ENCODE measurements around the gene MCHR2. TPM values are rescaled to one million over a fixed set of nuclear protein-coding genes. Genes with fewer than 3 reads are reported as not detected.

The MCHR2 gene
- total RNA-seq, 1 experiment from 2014 or later, result not detected

DNA sequence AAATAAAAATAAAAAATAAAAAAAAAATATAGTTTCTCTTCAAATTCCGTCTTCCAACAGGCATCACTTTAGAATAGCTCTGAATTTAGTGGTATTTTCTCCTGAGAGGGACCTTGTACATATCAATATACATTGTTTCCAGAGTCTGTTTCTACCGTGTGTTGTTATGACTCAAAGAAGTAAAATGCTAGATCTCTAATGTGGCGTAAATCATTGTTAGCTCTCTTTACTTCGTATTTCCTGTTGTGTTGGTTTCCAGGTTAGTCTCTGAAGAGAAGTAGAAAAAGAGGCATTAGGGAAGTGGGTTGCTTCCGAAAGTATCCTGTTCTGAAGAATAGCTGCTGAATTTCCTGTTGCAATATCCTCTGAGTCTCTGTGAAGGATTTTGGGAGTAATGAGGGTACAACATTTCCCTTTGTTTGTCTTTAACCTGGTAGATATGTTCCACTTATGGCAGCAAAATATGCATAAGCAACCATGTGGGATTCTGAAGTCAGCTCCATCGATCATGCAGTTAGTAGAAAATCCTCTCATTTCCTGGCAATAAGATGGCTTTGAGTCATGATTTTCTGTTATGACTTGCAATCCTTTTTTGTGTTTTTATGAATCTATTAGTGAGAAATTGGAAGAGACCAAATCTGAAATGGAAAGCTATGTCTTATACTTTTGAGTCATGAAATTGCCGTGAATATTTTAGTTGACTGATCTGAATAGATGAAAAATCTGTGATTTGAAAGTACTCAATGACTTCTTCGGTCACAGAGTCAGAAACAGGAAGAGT is 42.0 kb upstream of the MCHR2 start (continued):
- no peak for TF ChIP-seq ELF1 (IDR thresholded peaks at IDR 0.05; ENCODE audit: borderline replicate concordance, low read depth)
- TF ChIP-seq ZBTB33 (IDR thresholded peaks at IDR 0.05; ENCODE audit: extremely low read depth, insufficient replicate concordance, low read length), result no peak
- no peak for TF ChIP-seq POLR2A (IDR thresholded peaks at IDR 0.05; ENCODE audit: borderline replicate concordance, extremely low read depth, insufficient read depth, insufficient read length)
- TF ChIP-seq SRF (IDR thresholded peaks at IDR 0.05; ENCODE audit: low read depth), result no peak
- no peak for TF ChIP-seq POLR2AphosphoS5 (IDR thresholded peaks at IDR 0.05; ENCODE audit: low read depth, low read length)

DNA sequence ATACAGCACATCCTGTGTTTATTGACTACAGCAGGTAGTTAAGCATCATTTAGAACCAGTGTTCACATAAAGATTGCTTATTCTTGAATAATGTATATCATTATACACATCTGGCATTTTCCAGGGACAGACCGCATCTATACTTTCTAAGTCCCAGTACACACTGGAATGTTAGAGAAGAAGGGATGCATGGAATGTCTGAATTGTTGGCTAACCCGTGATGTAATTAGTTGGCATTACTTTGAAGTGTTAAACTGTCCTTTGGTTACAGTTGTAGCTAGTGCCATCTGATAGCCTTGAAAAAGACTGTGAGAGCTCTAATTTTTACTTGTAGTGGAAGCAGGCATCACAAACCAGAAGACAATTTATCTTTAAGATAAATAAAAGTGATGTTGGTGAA is 29.8 kb upstream of the MCHR2 start:
- ATAC-seq (no peak), DNase-seq (ENCODE audit: low read depth, low spot score) (no peak)
- no peaks in the 10 kb centered on the region for H3K79me2 ChIP-seq (ENCODE audit: insufficient read depth, low read length)
- no peaks in the 10 kb centered on the region for H3K27me3 ChIP-seq (ENCODE audit: insufficient read depth, low read length)
- intact Hi-C loops (cut with micrococcal nuclease), result no loop called here
- no peak overlapping the region for H3K9ac ChIP-seq (ENCODE audit: low read length)
- H3K27ac ChIP-seq (ENCODE audit: low read depth, low read length), result no peak overlapping the region
- H3K4me3 ChIP-seq (replicated peaks in 1 of 2; ENCODE audit: low read depth in 1 of 2, low read length in 2 of 2), result no peak overlapping the region
- no peak for TF ChIP-seq SP1 (IDR thresholded peaks at IDR 0.05; ENCODE audit: low read depth)
- TF ChIP-seq JUND (IDR thresholded peaks at IDR 0.05), result no peak
- no peak for TF ChIP-seq EZH2 (IDR thresholded peaks at IDR 0.05)
- TF ChIP-seq ZFX (IDR thresholded peaks at IDR 0.05), result no peak
- TF ChIP-seq POLR2AphosphoS5 (IDR thresholded peaks at IDR 0.05; ENCODE audit: low read depth, low read length), result no peak
- no peak for TF ChIP-seq CBX3 (IDR thresholded peaks at IDR 0.05; ENCODE audit: low read depth)
- TF ChIP-seq EZH2phosphoT487 (IDR thresholded peaks at IDR 0.05; ENCODE audit: borderline replicate concordance), result no peak
- TF ChIP-seq RAD21 (IDR thresholded peaks at IDR 0.05; ENCODE audit: low read depth), result no peak
- ChIA-PET POLR2A (no interaction called here), RAD21 (ENCODE audit: low non-redundant PET in 1 of 2, low total read pairs in 2 of 2, uncharacterized antibody in 2 of 2, unreplicated experiment in 2 of 2) (no interaction called here), CTCF (no interaction called here)
- BruUV-seq (replicated peaks), result no TSS peak
- H3K36me3 ChIP-seq (ENCODE audit: control insufficient read depth in 1 of 2, insufficient read depth in 2 of 2, low read length in 2 of 2), result no peaks in the 10 kb centered on the region
- H3K4me2 ChIP-seq (ENCODE audit: low read length), result no peak overlapping the region
- H3K9me3 ChIP-seq (ENCODE audit: control insufficient read depth in 1 of 2, insufficient read depth in 1 of 2, low read depth in 1 of 2, low read length in 2 of 2), result no peaks in the 10 kb centered on the region
- no peaks in the 10 kb centered on the region for H4K20me1 ChIP-seq (ENCODE audit: insufficient read depth)
- H3K4me1 ChIP-seq (ENCODE audit: control insufficient read depth in 1 of 2, insufficient read depth in 2 of 2, low read length in 2 of 2), result no peaks in the 10 kb centered on the region
- no peak overlapping the region for H2AFZ ChIP-seq (ENCODE audit: low read depth, low read length, poor library complexity, severe bottlenecking)
- no peaks in the 10 kb centered on the region for H3K9me2 ChIP-seq (ENCODE audit: insufficient read depth)
